HepG2 (cell line): ENCODE data around the gene CAT. TPM values are rescaled to one million over a fixed set of nuclear protein-coding genes. Genes with fewer than 3 reads are reported as not detected.
A peak's percentile ranks its signal among the peaks of the same experiment; 100 is the strongest.

Experiments used
- DDIT3 ChIP-seq: sonication (generic); formaldehyde crosslinking; IDR thresholded peaks from 2 replicates; pipeline ENCODE4 v1.4.0; 2020; ENCODE audit warnings: mild to moderate bottlenecking, missing genetic modification reagents
- EP300 ChIP-seq, 3 experiments: sonication (generic) in 1 of 3; formaldehyde crosslinking in 1 of 3; IDR thresholded peaks; 2 replicates each; pipeline versions ENCODE4 v1.5.1 to v1.6.1; 2011 to 2020; ENCODE audit warnings: low read depth in 2 of 3, low read length in 2 of 3, borderline replicate concordance in 1 of 3, improper control_type of control experiment in 1 of 3, mild to moderate bottlenecking in 1 of 3, missing genetic modification reagents in 1 of 3, moderate library complexity in 1 of 3
- FOXP1 ChIP-seq, 2 experiments: fragments of 450-650 bp in 1 of 2; IDR thresholded peaks; 2 replicates each; pipeline ENCODE4 v1.6.1; 2017 to 2018; ENCODE audit warnings: antibody characterized with exemption in 1 of 2
- GTF2F1 ChIP-seq: fragments of 150-350 bp; IDR thresholded peaks from 2 replicates; pipeline ENCODE4 v1.6.1; 2014; ENCODE audit warnings: low read length
- KDM1A ChIP-seq: IDR thresholded peaks from 2 replicates; pipeline ENCODE4 v1.6.1; 2016; ENCODE audit warnings: missing compliant biosample characterization
- MBNL3 ChIP-seq: fragments of 250-450 bp; sonication (Bioruptor Pico); conservative IDR thresholded peaks from 2 replicates; pipeline ENCODE4 v1.8.0; 2022; ENCODE audit warnings: mild to moderate bottlenecking, inconsistent platforms
- NR2C2 ChIP-seq: sonication (generic); formaldehyde crosslinking; IDR thresholded peaks from 2 replicates; pipeline ENCODE4 v1.4.0; 2020; ENCODE audit warnings: missing genetic modification reagents, mild to moderate bottlenecking, moderate library complexity, borderline replicate concordance
- NR2F6 ChIP-seq, 2 experiments: IDR thresholded peaks; 2 replicates each; pipeline ENCODE4 v1.6.1; 2016; ENCODE audit warnings: antibody characterized with exemption in 1 of 2, mild to moderate bottlenecking in 1 of 2
- PATZ1 ChIP-seq: sonication (generic); formaldehyde crosslinking; IDR thresholded peaks from 2 replicates; pipeline ENCODE4 v1.4.0; 2020; ENCODE audit warnings: missing genetic modification reagents
- PRMT3 ChIP-seq: sonication (generic); formaldehyde crosslinking; IDR thresholded peaks from 2 replicates; pipeline ENCODE4 v1.8.1; 2022; ENCODE audit warnings: low read depth, mild to moderate bottlenecking, moderate library complexity, missing genetic modification reagents, borderline replicate concordance
- SALL1 ChIP-seq: sonication (generic); formaldehyde crosslinking; IDR thresholded peaks from 2 replicates; pipeline ENCODE4 v1.8.0; 2022; ENCODE audit warnings: mild to moderate bottlenecking, missing genetic modification reagents
- SNAPC2 ChIP-seq: sonication (generic); formaldehyde crosslinking; IDR thresholded peaks from 2 replicates; pipeline ENCODE4 v1.8.1; 2022; ENCODE audit warnings: mild to moderate bottlenecking, missing genetic modification reagents
- SRSF4 ChIP-seq: fragments of 200-400 bp; formaldehyde crosslinking; IDR thresholded peaks from one replicate; pipeline ENCODE4 v1.6.1; 2018; ENCODE audit warnings: mild to moderate bottlenecking, low read depth, low read length, moderate library complexity; ENCODE audit not compliant: poor library complexity, severe bottlenecking
- SRSF9 ChIP-seq: fragments of 200-400 bp; formaldehyde crosslinking; IDR thresholded peaks from 2 replicates; pipeline ENCODE4 v1.6.1; 2018; ENCODE audit warnings: borderline replicate concordance, mild to moderate bottlenecking, low read depth, low read length; ENCODE audit not compliant: insufficient read depth, poor library complexity, severe bottlenecking
- TEAD3 ChIP-seq: optimal IDR thresholded peaks from 2 replicates; pipeline ENCODE3; 2016; ENCODE audit warnings: borderline replicate concordance
- THAP11 ChIP-seq: IDR thresholded peaks from 2 replicates; pipeline ENCODE4 v1.6.1; 2016; ENCODE audit warnings: missing biosample characterization, missing genetic modification reagents
- USF2 ChIP-seq, 2 experiments: sonication (generic) in 1 of 2; formaldehyde crosslinking in 1 of 2; IDR thresholded peaks; 2 replicates each; pipeline versions ENCODE4 v1.5.1 to v1.6.1; 2011 to 2020; ENCODE audit warnings: borderline replicate concordance in 1 of 2, low read depth in 1 of 2, low read length in 1 of 2, mild to moderate bottlenecking in 1 of 2, missing genetic modification reagents in 1 of 2, moderate library complexity in 1 of 2
- ZBED4 ChIP-seq: sonication (generic); formaldehyde crosslinking; IDR thresholded peaks from 2 replicates; pipeline ENCODE4 v1.4.0; 2020; ENCODE audit warnings: missing genetic modification reagents, borderline replicate concordance
- ZNF569 ChIP-seq: sonication (generic); formaldehyde crosslinking; IDR thresholded peaks from 2 replicates; pipeline ENCODE4 v1.5.0; 2020; ENCODE audit warnings: mild to moderate bottlenecking, missing genetic modification reagents, moderate library complexity, borderline replicate concordance
- ZNF841 ChIP-seq: sonication (generic); formaldehyde crosslinking; IDR thresholded peaks from 2 replicates; pipeline ENCODE4 v1.8.1; 2023; ENCODE audit warnings: missing genetic modification reagents, borderline replicate concordance
- ZSCAN21 ChIP-seq: sonication (generic); formaldehyde crosslinking; IDR thresholded peaks from 2 replicates; pipeline ENCODE4 v1.8.0; 2022; ENCODE audit warnings: mild to moderate bottlenecking, missing genetic modification reagents, moderate library complexity, borderline replicate concordance
- polyA plus RNA-seq, 8 experiments: library from polyadenylated mRNA; depleted of rRNA in 3 of 8; stranded (reverse) in 7 of 8; unstranded in 1 of 8; fragments of >200 nt; fragmentation: Illumina TruSeq in 4 of 8; extraction: Trizol in 4 of 8; gene quantifications; 2 replicates each; pipeline versions ENCODE4 v1.2.1 to v1.2.3, GENCODE V29; 2011 to 2016; ENCODE audit warnings: low read depth in 4 of 8, missing spikeins in 1 of 8, mixed read lengths in 1 of 8; ENCODE audit not compliant: insufficient read depth in 1 of 8
- total RNA-seq, 5 experiments: library from RNA; depleted of rRNA; stranded (reverse); fragments of >200 nt; fragmentation: Illumina TruSeq; extraction: Trizol; gene quantifications; 2 replicates each; pipeline ENCODE4 v1.2.3, GENCODE V29; 2016; ENCODE audit warnings: low read depth in 1 of 5

The CAT gene
- total and polyA plus RNA-seq, 2 of the 13 experiments (the other 11 are each of a cell fraction or from before 2014, with no cell fraction given), result 107 to 136 TPM

- no peak for TF ChIP-seq SRSF9
- no peak for TF ChIP-seq ZSCAN21
- no peak for TF ChIP-seq SRSF4
- TF ChIP-seq THAP11 (CRISPR knock-in tag), result 0 out of 2 replicates have a peak, but pooled peaks have one; percentile 22
- no peak for TF ChIP-seq USF2 (IDR thresholded peaks at IDR 0.05; ENCODE audit: low read depth, low read length)
- no peak for TF ChIP-seq USF2 (CRISPR knock-in tag; IDR thresholded peaks at IDR 0.05; ENCODE audit: borderline replicate concordance)
- no peak for TF ChIP-seq ZNF569 (CRISPR knock-in tag)
- TF ChIP-seq NR2C2 (CRISPR knock-in tag), result peak; percentile 89
- TF ChIP-seq PRMT3 (CRISPR knock-in tag), result no peak
- TF ChIP-seq NR2F6 (IDR thresholded peaks at IDR 0.05), result peak; percentile 89
- TF ChIP-seq NR2F6 (CRISPR knock-in tag; IDR thresholded peaks at IDR 0.05), result peak; percentile 81
- no peak for TF ChIP-seq PATZ1 (CRISPR knock-in tag)
- no peak for TF ChIP-seq KDM1A (CRISPR knock-in tag)
- TF ChIP-seq SNAPC2 (CRISPR knock-in tag), result no peak
- no peak for TF ChIP-seq GTF2F1
- TF ChIP-seq FOXP1 (IDR thresholded peaks at IDR 0.05), result no peak
- TF ChIP-seq FOXP1 (CRISPR knock-in tag; IDR thresholded peaks at IDR 0.05), result peak; percentile 42
- TF ChIP-seq SALL1 (CRISPR knock-in tag), result peak; percentile 36; the same call in 1 of the 2 replicates
- no peak for TF ChIP-seq ZNF841 (CRISPR knock-in tag)
- no peak for TF ChIP-seq DDIT3 (CRISPR knock-in tag)
- no peak for TF ChIP-seq TEAD3 (CRISPR knock-in tag)
- TF ChIP-seq EP300 (IDR thresholded peaks at IDR 0.05; ENCODE audit: low read depth in 2 of 2, low read length in 2 of 2), result peak in 1 of 2 experiments; percentile 17; a peak in 1 of 4 replicates
- no peak for TF ChIP-seq EP300 (CRISPR knock-in tag; IDR thresholded peaks at IDR 0.05; ENCODE audit: borderline replicate concordance)
- no peak for TF ChIP-seq MBNL3 (CRISPR knock-in tag)
- no peak for TF ChIP-seq ZBED4 (CRISPR knock-in tag)
Observed at GRCh38 chr11:34505874-34506273, 67.1 kb downstream of the CAT start (continued).
